Activated CD4-positive, alpha-beta T cell treated with anti-CD3 and anti-CD28 coated beads, Interleukin-2, amount 10 ng/mL, durations not matched to agents 7 days and 5 days (primary cell): Measurements from ENCODE around the gene EXOC6. TPM values are rescaled to one million over a fixed set of nuclear protein-coding genes. Genes with fewer than 3 reads are reported as not detected.
"Not testable (repeated sequence)": the region's sequence is repeated elsewhere in the genome, so short reads cannot be mapped to it uniquely, and the experiment has no call there.

Experiments used
- CTCF ChIA-PET: fragments of 350-600 bp; sonication (Branson Sonifier 250); formaldehyde crosslinking; loops from one replicate; lab custom pipeline; 2021; ENCODE audit warnings: antibody characterized with exemption; lab: Charles Lee
- POLR2A ChIA-PET: fragments of 350-600 bp; sonication (Branson Sonifier 250); formaldehyde crosslinking; loops from one replicate; lab custom pipeline; 2021; ENCODE audit warnings: antibody characterized with exemption; lab: Charles Lee
- DNase-seq: peaks from one replicate; pipeline ENCODE4 v3.0.0-alpha.2; 2020
- H3K27ac Mint-ChIP-seq: one replicate; pipeline ENCODE4 v1.8.0; 2021; ENCODE audit warnings: mild to moderate bottlenecking, moderate library complexity, mixed read lengths
- H3K27me3 Mint-ChIP-seq: one replicate; pipeline ENCODE4 v1.8.0; 2021; ENCODE audit warnings: mixed read lengths
- H3K36me3 Mint-ChIP-seq: one replicate; pipeline ENCODE4 v1.8.0; 2021; ENCODE audit warnings: low read depth, mixed read lengths
- H3K4me1 Mint-ChIP-seq: one replicate; pipeline ENCODE4 v1.8.0; 2021; ENCODE audit warnings: mixed read lengths
- H3K4me3 Mint-ChIP-seq: one replicate; pipeline ENCODE4 v1.8.0; 2021; ENCODE audit warnings: mild to moderate bottlenecking, moderate library complexity, mixed read lengths
- H3K9me3 Mint-ChIP-seq: one replicate; pipeline ENCODE4 v1.8.0; 2021; ENCODE audit warnings: mixed read lengths
- total RNA-seq, 2 experiments: library from RNA; stranded (reverse); gene quantifications; one replicate each; pipeline ENCODE4 v1.2.3, GENCODE V29; 2021

EXOC6 gene
- total RNA-seq, 2 experiments from 2014 or later = 11.8 to 13.6 TPM

GRCh38 chr10:93088466-93088865 lies 240.1 kb downstream of the EXOC6 start:
- no peaks in the 10 kb centered on the region for H3K4me1 Mint-ChIP-seq
- H3K9me3 Mint-ChIP-seq = no peaks in the 10 kb centered on the region
- no peaks in the 10 kb centered on the region for H3K36me3 Mint-ChIP-seq
- ChIA-PET CTCF (interaction anchor here (1.7 to 1.8 kb wide), 2 partner anchors 11 to 16 kb away, joined by 4 read pairs; no protein-coding TSS in a partner anchor), POLR2A (no interaction called here)
- no peak overlapping the region for H3K4me3 Mint-ChIP-seq
- DNase-seq = no peak
- H3K27me3 Mint-ChIP-seq = peaks cover 9% of the 10 kb centered on the region
- H3K27ac Mint-ChIP-seq = no peak overlapping the region

DNA sequence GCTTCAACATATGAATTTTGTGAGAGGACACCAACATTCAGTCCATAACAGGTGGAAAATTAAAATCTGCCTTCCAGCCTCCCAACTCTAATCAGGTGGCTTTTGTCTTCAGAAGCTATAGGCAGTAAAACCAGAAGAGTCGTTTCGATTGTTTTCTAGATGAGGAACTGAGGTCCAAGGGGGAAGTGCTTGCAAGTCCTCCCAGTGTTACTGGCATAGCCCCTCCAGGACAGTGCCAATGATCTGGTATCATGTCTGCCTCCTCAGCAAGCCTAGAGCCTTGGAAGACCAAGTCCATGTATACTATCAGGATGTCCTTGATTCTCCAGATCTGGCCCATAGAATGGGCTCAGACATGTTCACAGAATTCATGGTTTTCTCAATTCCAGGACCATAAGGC lies 242.3 kb downstream of the EXOC6 start:
- DNase-seq = no peak
- Mint-ChIP-seq H3K27me3 (peaks cover 9% of the 10 kb centered on the region), H3K4me1 (no peaks in the 10 kb centered on the region), H3K36me3 (no peaks in the 10 kb centered on the region), H3K4me3 (no peak overlapping the region), H3K27ac (no peak overlapping the region), H3K9me3 (no peaks in the 10 kb centered on the region)
- CTCF ChIA-PET = no interaction called here
- POLR2A ChIA-PET = no interaction called here

GRCh38 chr10:93091960-93092359 lies 243.6 kb downstream of the EXOC6 start:
- H3K4me3 Mint-ChIP-seq = no peak overlapping the region
- ChIA-PET POLR2A (no interaction called here), CTCF (no interaction called here)

GRCh38 chr10:93095225-93095624 lies 246.9 kb downstream of the EXOC6 start:
- ChIA-PET POLR2A (no interaction called here), CTCF (no interaction called here)
- Mint-ChIP-seq H3K9me3 (no peaks in the 10 kb centered on the region), H3K36me3 (no peaks in the 10 kb centered on the region), H3K27ac (no peak overlapping the region), H3K4me3 (no peak overlapping the region), H3K27me3 (peaks cover 6% of the 10 kb centered on the region), H3K4me1 (no peaks in the 10 kb centered on the region)
- DNase-seq = no peak

More at GRCh38 chr10:93091960-93092359, 243.6 kb downstream of the EXOC6 start:
- H3K27me3 Mint-ChIP-seq = peaks cover 5% of the 10 kb centered on the region
- H3K36me3 Mint-ChIP-seq = no peaks in the 10 kb centered on the region
- H3K4me1 Mint-ChIP-seq = no peaks in the 10 kb centered on the region
- no peak overlapping the region for H3K27ac Mint-ChIP-seq
- no peak for DNase-seq
- no peaks in the 10 kb centered on the region for H3K9me3 Mint-ChIP-seq

DNA sequence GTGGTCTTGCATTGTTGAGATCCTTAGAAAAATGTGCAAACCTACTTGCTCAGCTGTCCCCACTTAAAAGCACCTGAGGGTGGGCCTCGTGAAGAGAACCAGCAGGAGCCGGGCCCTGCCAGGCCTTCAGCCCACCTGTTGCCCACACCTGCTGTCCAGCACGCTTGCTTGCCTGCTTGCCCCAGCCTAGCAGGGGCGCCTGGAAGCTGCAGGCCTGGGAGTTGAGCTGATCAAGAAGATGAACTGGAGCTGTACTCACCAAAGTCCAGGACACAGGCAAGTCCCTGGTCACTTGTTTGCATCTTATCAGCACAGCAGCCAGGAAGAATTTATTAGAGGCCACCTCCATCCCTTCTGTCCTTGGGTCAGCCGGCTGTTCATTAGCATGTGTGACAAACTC lies 248.6 kb downstream of the EXOC6 start:
- H3K9me3 Mint-ChIP-seq = no peaks in the 10 kb centered on the region
- CTCF ChIA-PET = no interaction called here

GRCh38 chr10:93097386-93097785 lies 249.1 kb downstream of the EXOC6 start:
- POLR2A ChIA-PET = no interaction called here
- Mint-ChIP-seq H3K36me3 (no peaks in the 10 kb centered on the region), H3K9me3 (no peaks in the 10 kb centered on the region), H3K4me3 (no peak overlapping the region), H3K4me1 (no peaks in the 10 kb centered on the region), H3K27ac (no peak overlapping the region), H3K27me3 (peaks cover 5% of the 10 kb centered on the region)
- no peak for DNase-seq
- CTCF ChIA-PET = no interaction called here

More for the DNA sequence above, 248.6 kb downstream of the EXOC6 start:
- no peak overlapping the region for H3K27ac Mint-ChIP-seq
- peaks cover 6% of the 10 kb centered on the region for H3K27me3 Mint-ChIP-seq
- no peaks in the 10 kb centered on the region for H3K36me3 Mint-ChIP-seq
- POLR2A ChIA-PET = no interaction called here
- no peak overlapping the region for H3K4me3 Mint-ChIP-seq
- no peaks in the 10 kb centered on the region for H3K4me1 Mint-ChIP-seq
- no peak for DNase-seq

GRCh38 chr10:93098816-93099215 lies 250.5 kb downstream of the EXOC6 start:
- Mint-ChIP-seq H3K4me3 (no peak overlapping the region), H3K36me3 (no peaks in the 10 kb centered on the region), H3K9me3 (no peaks in the 10 kb centered on the region), H3K27me3 (peaks cover 5% of the 10 kb centered on the region), H3K4me1 (no peaks in the 10 kb centered on the region), H3K27ac (no peak overlapping the region)
- POLR2A ChIA-PET = no interaction called here
- CTCF ChIA-PET = interaction anchor here (0.7 kb wide), 2 partner anchors 10 to 161 kb away, joined by 3 read pairs; no protein-coding TSS in a partner anchor
- DNase-seq = no peak

DNA sequence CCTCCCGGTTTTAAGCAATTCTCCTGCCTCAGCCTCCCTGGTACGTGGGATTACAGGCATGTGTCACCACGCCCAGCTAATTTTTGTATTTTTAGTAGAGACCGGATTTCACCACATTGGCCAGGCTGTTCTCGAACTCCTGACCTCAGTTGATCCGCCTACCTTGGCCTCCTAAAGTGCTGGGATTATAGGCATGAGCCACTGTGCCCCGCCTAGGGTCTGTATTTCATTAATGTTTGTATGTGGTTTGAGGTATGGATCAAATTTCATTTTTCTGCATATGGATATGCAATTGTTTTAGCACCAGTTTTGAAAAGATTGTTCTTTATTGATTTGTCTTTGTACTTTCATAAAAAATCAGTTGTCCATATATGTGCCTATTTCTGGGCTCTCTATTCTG lies 251.3 kb downstream of the EXOC6 start:
- Mint-ChIP-seq H3K27ac (no peak overlapping the region), H3K4me3 (no peak overlapping the region), H3K9me3 (no peaks in the 10 kb centered on the region), H3K27me3 (peaks cover 7% of the 10 kb centered on the region), H3K36me3 (no peaks in the 10 kb centered on the region), H3K4me1 (no peaks in the 10 kb centered on the region)
- POLR2A ChIA-PET = no interaction called here
- no peak for DNase-seq
- CTCF ChIA-PET = no interaction called here

- CTCF ChIA-PET = interaction anchor here (1.3 kb wide), 1 partner anchor 9 kb away, joined by 3 read pairs; no protein-coding TSS in a partner anchor
- H3K9me3 Mint-ChIP-seq, DNase-seq, POLR2A ChIA-PET, H3K27me3 Mint-ChIP-seq, H3K36me3 Mint-ChIP-seq, H3K4me1 Mint-ChIP-seq, H3K27ac Mint-ChIP-seq, H3K4me3 Mint-ChIP-seq: not testable (repeated sequence)
Observed at GRCh38 chr10:93101148-93101547, 252.8 kb downstream of the EXOC6 start.

DNA sequence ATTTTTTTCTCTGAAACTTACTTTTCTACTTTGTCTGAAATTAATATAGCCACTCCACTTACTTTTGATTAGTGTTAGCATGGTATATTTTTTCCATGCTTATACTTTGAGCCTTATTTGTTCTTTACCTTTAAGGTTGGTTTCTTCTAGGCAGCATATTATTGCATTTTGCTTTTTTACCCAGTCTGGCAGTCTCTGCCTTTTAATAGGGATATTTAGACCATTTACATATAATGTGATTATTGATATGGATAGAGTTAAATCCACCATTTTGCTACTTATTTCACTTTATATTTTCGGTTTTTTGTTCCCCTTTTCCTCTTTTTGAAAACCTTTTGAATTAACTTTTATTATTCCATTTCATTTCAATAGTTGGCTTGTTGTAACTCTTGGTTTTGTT lies 255.6 kb downstream of the EXOC6 start:
- Mint-ChIP-seq H3K4me1 (no peaks in the 10 kb centered on the region), H3K36me3 (no peaks in the 10 kb centered on the region), H3K27ac (no peak overlapping the region), H3K4me3 (no peak overlapping the region), H3K9me3 (no peaks in the 10 kb centered on the region), H3K27me3 (peaks cover 7% of the 10 kb centered on the region)
- POLR2A ChIA-PET = no interaction called here
- CTCF ChIA-PET = no interaction called here
- DNase-seq = no peak

DNA sequence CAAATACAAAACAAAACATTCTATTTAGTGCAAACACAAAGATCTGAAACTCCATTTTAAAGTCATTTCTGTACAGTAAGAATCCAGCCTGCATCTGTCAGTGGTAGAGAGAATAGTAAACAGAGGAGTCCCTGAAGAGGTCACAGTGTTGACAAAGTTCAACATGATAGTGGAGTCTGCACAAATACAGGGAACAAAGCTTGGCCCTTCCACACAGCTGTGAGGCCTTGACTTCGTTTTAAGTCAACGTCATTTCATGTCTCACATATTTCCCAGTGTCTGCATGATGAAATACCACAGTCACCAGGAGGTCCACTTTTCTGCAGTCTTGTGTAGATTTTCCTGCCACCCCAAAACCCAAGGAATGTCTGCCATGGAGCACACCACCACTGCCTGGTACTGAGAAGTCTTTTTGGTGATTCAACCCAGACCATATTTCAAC lies 258.3 kb downstream of the EXOC6 start:
- DNase-seq = no peak
- no peak overlapping the region for H3K4me3 Mint-ChIP-seq
- ChIA-PET POLR2A (no interaction called here), CTCF (interaction anchor here (0.9 to 1.8 kb wide), 2 partner anchors 9 to 186 kb away, joined by 3 to 4 read pairs; no protein-coding TSS in a partner anchor)
- H3K27me3 Mint-ChIP-seq = peaks cover 4% of the 10 kb centered on the region
- H3K36me3 Mint-ChIP-seq = no peaks in the 10 kb centered on the region
- H3K4me1 Mint-ChIP-seq = no peaks in the 10 kb centered on the region
- no peak overlapping the region for H3K27ac Mint-ChIP-seq
- H3K9me3 Mint-ChIP-seq = no peaks in the 10 kb centered on the region

Other genes with a start within 250 kb of the EXOC6 start
- under 1 TPM in 1 of 2 experiments, not detected in 1; 0.25 TPM for gene HHEX, start 158.6 kb upstream of the EXOC6 start, total RNA-seq
- gene CYP26C1, start 212.3 kb downstream of the EXOC6 start, total RNA-seq = under 1 TPM; 0.07 to 0.12 TPM
- not detected for gene CYP26A1, start 225.4 kb downstream of the EXOC6 start, total RNA-seq